Vagina (tissue), 2 donors: Measurements from ENCODE around the gene IFT122. TPM values are rescaled to one million over a fixed set of nuclear protein-coding genes. Genes with fewer than 3 reads are reported as not detected.

Experiments
- DNase-seq, 2 donors: peaks; one replicate each; pipeline ENCODE4 v3.0.0-alpha.2; 2017; ENCODE audit errors: extremely low spot score in 2 of 2
- H3K27ac ChIP-seq: fragments of 200-600 bp; sonication (generic); one replicate; pipeline ENCODE4 v1.5.1; 2019
- H3K27me3 ChIP-seq: fragments of 200-600 bp; sonication (generic); one replicate; pipeline ENCODE4 v1.5.1; 2019
- H3K36me3 ChIP-seq, 2 donors: fragments of 200-600 bp; sonication (generic); one replicate each; pipeline ENCODE4 v1.5.1; 2017 to 2019
- H3K4me1 ChIP-seq: fragments of 200-600 bp; sonication (generic); one replicate; pipeline ENCODE4 v1.5.1; 2019
- H3K4me3 ChIP-seq, 2 donors: fragments of 200-600 bp; sonication (generic); 1 replicate in 1 of 2; 2 replicates in 1 of 2; pipeline ENCODE4 v1.5.1; 2016 to 2019
- H3K9me3 ChIP-seq: fragments of 200-600 bp; sonication (generic); one replicate; pipeline ENCODE4 v1.5.1; 2019
- POLR2A ChIP-seq, 2 donors: fragments of 450-650 bp; IDR thresholded peaks; one replicate each; pipeline ENCODE4 v1.6.1; 2017; ENCODE audit warnings: antibody characterized with exemption in 2 of 2, mild to moderate bottlenecking in 2 of 2, moderate library complexity in 2 of 2
- POLR2AphosphoS5 ChIP-seq, 2 donors: sonication (generic); formaldehyde crosslinking; IDR thresholded peaks; one replicate each; pipeline ENCODE4 v1.9.0; 2017; ENCODE audit warnings: antibody characterized with exemption in 2 of 2, mild to moderate bottlenecking in 2 of 2, low read depth in 1 of 2; ENCODE audit not compliant: insufficient read depth in 1 of 2
- intact Hi-C: fragments of 100-400 bp; cut with DNase I; formaldehyde crosslinking; loops from one replicate; pipeline ENCODE4 v1.15.1; 2023
- total RNA-seq: library from RNA; depleted of rRNA; stranded (reverse); fragments of >200 nt; gene quantifications from one replicate; pipeline ENCODE4 v1.2.3, GENCODE V29; 2016
- TF ChIP-seq, protein P1 (sequence below), 3 experiments: fragments of 450-650 bp in 2 of 3; fragments of 200-600 bp in 1 of 3; sonication (generic) in 1 of 3; IDR thresholded peaks; one replicate each; pipeline ENCODE4 v1.5.1; 2017 to 2019; ENCODE audit warnings: antibody characterized with exemption in 3 of 3, mild to moderate bottlenecking in 2 of 3, moderate library complexity in 2 of 3

IFT122 gene
- total RNA-seq, 1 donor from 2014 or later, result 33.4 TPM

DNA sequence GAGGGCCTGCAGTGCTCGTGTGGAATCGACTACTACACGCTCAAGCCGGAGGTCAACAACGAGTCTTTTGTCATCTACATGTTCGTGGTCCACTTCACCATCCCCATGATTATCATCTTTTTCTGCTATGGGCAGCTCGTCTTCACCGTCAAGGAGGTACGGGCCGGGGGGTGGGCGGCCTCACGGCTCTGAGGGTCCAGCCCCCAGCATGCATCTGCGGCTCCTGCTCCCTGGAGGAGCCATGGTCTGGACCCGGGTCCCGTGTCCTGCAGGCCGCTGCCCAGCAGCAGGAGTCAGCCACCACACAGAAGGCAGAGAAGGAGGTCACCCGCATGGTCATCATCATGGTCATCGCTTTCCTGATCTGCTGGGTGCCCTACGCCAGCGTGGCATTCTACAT is 92.2 kb downstream of the IFT122 start:
- TF ChIP-seq POLR2A (IDR thresholded peaks at IDR 0.05), result no peak
- TF ChIP-seq, protein P1, sequence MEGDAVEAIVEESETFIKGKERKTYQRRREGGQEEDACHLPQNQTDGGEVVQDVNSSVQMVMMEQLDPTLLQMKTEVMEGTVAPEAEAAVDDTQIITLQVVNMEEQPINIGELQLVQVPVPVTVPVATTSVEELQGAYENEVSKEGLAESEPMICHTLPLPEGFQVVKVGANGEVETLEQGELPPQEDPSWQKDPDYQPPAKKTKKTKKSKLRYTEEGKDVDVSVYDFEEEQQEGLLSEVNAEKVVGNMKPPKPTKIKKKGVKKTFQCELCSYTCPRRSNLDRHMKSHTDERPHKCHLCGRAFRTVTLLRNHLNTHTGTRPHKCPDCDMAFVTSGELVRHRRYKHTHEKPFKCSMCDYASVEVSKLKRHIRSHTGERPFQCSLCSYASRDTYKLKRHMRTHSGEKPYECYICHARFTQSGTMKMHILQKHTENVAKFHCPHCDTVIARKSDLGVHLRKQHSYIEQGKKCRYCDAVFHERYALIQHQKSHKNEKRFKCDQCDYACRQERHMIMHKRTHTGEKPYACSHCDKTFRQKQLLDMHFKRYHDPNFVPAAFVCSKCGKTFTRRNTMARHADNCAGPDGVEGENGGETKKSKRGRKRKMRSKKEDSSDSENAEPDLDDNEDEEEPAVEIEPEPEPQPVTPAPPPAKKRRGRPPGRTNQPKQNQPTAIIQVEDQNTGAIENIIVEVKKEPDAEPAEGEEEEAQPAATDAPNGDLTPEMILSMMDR (IDR thresholded peaks at IDR 0.05), result no peak
- no peak for TF ChIP-seq POLR2AphosphoS5 (IDR thresholded peaks at IDR 0.05; ENCODE audit: insufficient read depth in 1 of 2, low read depth in 1 of 2)
- Histone ChIP-seq H3K27me3 (no peaks in the 10 kb centered on the region), H3K4me1 (no peaks in the 10 kb centered on the region), H3K4me3 (no peak overlapping the region), H3K9me3 (no peaks in the 10 kb centered on the region), H3K36me3 (no peaks in the 10 kb centered on the region), H3K27ac (no peak overlapping the region)
- no peak for DNase-seq
- intact Hi-C loops, result no loop called here

DNA sequence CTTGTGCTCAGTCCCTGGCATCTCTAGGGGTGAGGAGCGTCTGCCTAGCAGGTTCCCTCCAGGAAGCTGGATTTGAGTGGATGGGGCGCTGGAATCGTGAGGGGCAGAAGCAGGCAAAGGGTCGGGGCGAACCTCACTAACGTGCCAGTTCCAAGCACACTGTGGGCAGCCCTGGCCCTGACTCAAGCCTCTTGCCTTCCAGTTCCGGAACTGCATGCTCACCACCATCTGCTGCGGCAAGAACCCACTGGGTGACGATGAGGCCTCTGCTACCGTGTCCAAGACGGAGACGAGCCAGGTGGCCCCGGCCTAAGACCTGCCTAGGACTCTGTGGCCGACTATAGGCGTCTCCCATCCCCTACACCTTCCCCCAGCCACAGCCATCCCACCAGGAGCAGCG is 93.4 kb downstream of the IFT122 start:
- H3K27ac ChIP-seq, result no peak overlapping the region
- H3K36me3 ChIP-seq, result no peaks in the 10 kb centered on the region
- TF ChIP-seq, protein P1 (IDR thresholded peaks at IDR 0.05), result no peak
- no peak for TF ChIP-seq POLR2AphosphoS5 (IDR thresholded peaks at IDR 0.05; ENCODE audit: insufficient read depth in 1 of 2, low read depth in 1 of 2)
- TF ChIP-seq POLR2A (IDR thresholded peaks at IDR 0.05), result no peak
- no peaks in the 10 kb centered on the region for H3K4me1 ChIP-seq
- no peak for DNase-seq
- intact Hi-C loops, result no loop called here
- H3K4me3 ChIP-seq, result no peak overlapping the region
- no peaks in the 10 kb centered on the region for H3K27me3 ChIP-seq
- H3K9me3 ChIP-seq, result no peaks in the 10 kb centered on the region

DNA sequence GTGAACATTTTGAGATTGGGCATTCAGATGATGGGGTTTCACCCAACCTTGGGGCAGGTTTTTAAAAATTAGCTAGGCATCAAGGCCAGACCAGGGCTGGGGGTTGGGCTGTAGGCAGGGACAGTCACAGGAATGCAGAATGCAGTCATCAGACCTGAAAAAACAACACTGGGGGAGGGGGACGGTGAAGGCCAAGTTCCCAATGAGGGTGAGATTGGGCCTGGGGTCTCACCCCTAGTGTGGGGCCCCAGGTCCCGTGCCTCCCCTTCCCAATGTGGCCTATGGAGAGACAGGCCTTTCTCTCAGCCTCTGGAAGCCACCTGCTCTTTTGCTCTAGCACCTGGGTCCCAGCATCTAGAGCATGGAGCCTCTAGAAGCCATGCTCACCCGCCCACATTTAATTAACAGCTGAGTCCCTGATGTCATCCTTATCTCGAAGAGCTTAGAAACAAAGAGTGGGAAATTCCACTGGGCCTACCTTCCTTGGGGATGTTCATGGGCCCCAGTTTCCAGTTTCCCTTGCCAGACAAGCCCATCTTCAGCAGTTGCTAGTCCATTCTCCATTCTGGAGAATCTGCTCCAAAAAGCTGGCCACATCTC is 94.5 kb downstream of the IFT122 start:
- Histone ChIP-seq H3K4me1 (no peaks in the 10 kb centered on the region), H3K4me3 (no peak overlapping the region), H3K36me3 (no peaks in the 10 kb centered on the region), H3K27ac (no peak overlapping the region), H3K9me3 (no peaks in the 10 kb centered on the region), H3K27me3 (no peaks in the 10 kb centered on the region)
- intact Hi-C loops, result no loop called here
- DNase-seq, result no peak
- no peak for TF ChIP-seq POLR2A (IDR thresholded peaks at IDR 0.05)
- no peak for TF ChIP-seq POLR2AphosphoS5 (IDR thresholded peaks at IDR 0.05; ENCODE audit: insufficient read depth in 1 of 2, low read depth in 1 of 2)
- TF ChIP-seq, protein P1 (IDR thresholded peaks at IDR 0.05), result no peak

DNA sequence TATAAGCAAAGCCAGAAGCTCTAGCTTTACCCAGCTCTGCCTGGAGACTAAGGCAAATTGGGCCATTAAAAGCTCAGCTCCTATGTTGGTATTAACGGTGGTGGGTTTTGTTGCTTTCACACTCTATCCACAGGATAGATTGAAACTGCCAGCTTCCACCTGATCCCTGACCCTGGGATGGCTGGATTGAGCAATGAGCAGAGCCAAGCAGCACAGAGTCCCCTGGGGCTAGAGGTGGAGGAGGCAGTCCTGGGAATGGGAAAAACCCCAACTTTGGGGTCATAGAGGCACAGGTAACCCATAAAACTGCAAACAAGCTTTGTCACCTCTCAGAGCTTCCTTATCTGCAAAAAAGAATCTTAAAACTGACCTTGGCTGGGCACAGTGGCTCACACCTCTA is 95.1 kb downstream of the IFT122 start:
- Histone ChIP-seq H3K36me3 (no peaks in the 10 kb centered on the region), H3K27me3 (no peaks in the 10 kb centered on the region), H3K9me3 (no peaks in the 10 kb centered on the region), H3K4me3 (no peak overlapping the region), H3K27ac (no peak overlapping the region), H3K4me1 (no peaks in the 10 kb centered on the region)
- intact Hi-C loops, result no loop called here
- TF ChIP-seq POLR2A (IDR thresholded peaks at IDR 0.05) (no peak), POLR2AphosphoS5 (IDR thresholded peaks at IDR 0.05; ENCODE audit: insufficient read depth in 1 of 2, low read depth in 1 of 2) (no peak)
- TF ChIP-seq, protein P1 (IDR thresholded peaks at IDR 0.05), result no peak
- no peak for DNase-seq

DNA sequence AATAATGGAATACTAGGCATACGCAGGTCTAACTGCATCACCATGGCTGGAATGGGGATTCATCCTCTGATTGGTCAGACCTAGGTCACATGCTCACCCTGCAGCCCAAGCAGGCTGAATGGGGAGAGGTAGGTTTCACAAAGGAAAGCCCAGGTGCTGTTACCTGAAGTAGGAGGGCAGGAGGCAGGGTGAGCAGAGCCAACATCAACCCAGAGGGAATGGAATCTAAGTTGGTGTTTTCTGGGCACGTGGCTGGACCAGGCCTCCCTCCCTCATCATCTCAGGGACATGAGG is 96.3 kb downstream of the IFT122 start:
- no peak for DNase-seq
- intact Hi-C loops, result no loop called here

More for the DNA sequence above, 96.3 kb downstream of the IFT122 start:
- TF ChIP-seq POLR2AphosphoS5 (IDR thresholded peaks at IDR 0.05; ENCODE audit: insufficient read depth in 1 of 2, low read depth in 1 of 2), result no peak
- TF ChIP-seq, protein P1 (IDR thresholded peaks at IDR 0.05), result no peak
- TF ChIP-seq POLR2A (IDR thresholded peaks at IDR 0.05), result no peak
- Histone ChIP-seq H3K4me1 (no peaks in the 10 kb centered on the region), H3K27ac (no peak overlapping the region), H3K4me3 (no peak overlapping the region), H3K9me3 (no peaks in the 10 kb centered on the region), H3K27me3 (no peaks in the 10 kb centered on the region), H3K36me3 (no peaks in the 10 kb centered on the region)
